Hepatocyte (in vitro differentiated cells): ENCODE data around the gene AGBL2. TPM values are rescaled to one million over a fixed set of nuclear protein-coding genes. Genes with fewer than 3 reads are reported as not detected.
"Not testable (repeated sequence)": the region's sequence is repeated elsewhere in the genome, so short reads cannot be mapped to it uniquely, and the experiment has no call there.

Source experiments
- DNase-seq: peaks from one replicate; pipeline ENCODE4 v3.0.0-alpha.2; 2016; ENCODE audit warnings: low spot score
- H2AFZ ChIP-seq: fragments of 200-600 bp; sonication (generic); 2 replicates; pipeline ENCODE4 v1.6.0; 2016; ENCODE audit warnings: antibody characterized with exemption, mild to moderate bottlenecking
- H3K27ac ChIP-seq: fragments of 200-600 bp; sonication (generic); 2 replicates; pipeline ENCODE4 v1.5.1; 2016; ENCODE audit warnings: mild to moderate bottlenecking
- H3K27me3 ChIP-seq: fragments of 200-600 bp; sonication (generic); 2 replicates; pipeline ENCODE4 v1.6.1; 2016
- H3K36me3 ChIP-seq: fragments of 200-600 bp; sonication (generic); replicated peaks from 2 replicates; pipeline ENCODE4 v1.5.1; 2016; ENCODE audit warnings: low read depth; ENCODE audit not compliant: insufficient read depth
- H3K4me1 ChIP-seq: fragments of 200-600 bp; sonication (generic); 2 replicates; pipeline ENCODE4 v1.5.1; 2016; ENCODE audit warnings: mild to moderate bottlenecking, moderate library complexity; ENCODE audit not compliant: insufficient read depth
- H3K4me2 ChIP-seq: fragments of 200-600 bp; sonication (generic); 2 replicates; pipeline ENCODE4 v1.6.0; 2016
- H3K4me3 ChIP-seq: fragments of 200-600 bp; sonication (generic); 2 replicates; pipeline ENCODE4 v1.5.1; 2016; ENCODE audit warnings: mild to moderate bottlenecking
- H3K79me2 ChIP-seq: fragments of 200-600 bp; sonication (generic); 2 replicates; pipeline ENCODE4 v1.6.0; 2017; ENCODE audit warnings: mild to moderate bottlenecking
- H3K9me2 ChIP-seq: fragments of 200-600 bp; sonication (generic); replicated peaks from 2 replicates; pipeline ENCODE4 v1.6.0; 2017; ENCODE audit warnings: mild to moderate bottlenecking; ENCODE audit not compliant: insufficient read depth
- H3K9me3 ChIP-seq: fragments of 200-600 bp; sonication (generic); 2 replicates; pipeline ENCODE4 v1.5.1; 2016; ENCODE audit warnings: low read depth, mild to moderate bottlenecking
- H4K20me1 ChIP-seq: fragments of 200-600 bp; sonication (generic); 2 replicates; pipeline ENCODE4 v1.6.0; 2016; ENCODE audit warnings: mild to moderate bottlenecking; ENCODE audit not compliant: insufficient read depth, poor library complexity, severe bottlenecking
- CTCF ChIP-seq: fragments of 200-600 bp; sonication (generic); IDR thresholded peaks from 2 replicates; pipeline ENCODE4 v1.5.1; 2016; ENCODE audit warnings: antibody characterized with exemption, mild to moderate bottlenecking; ENCODE audit not compliant: poor library complexity
- EZH2 ChIP-seq: fragments of 200-600 bp; sonication (generic); IDR thresholded peaks from 2 replicates; pipeline ENCODE4 v1.6.1; 2016; ENCODE audit warnings: antibody characterized with exemption, mild to moderate bottlenecking, borderline replicate concordance
- EZH2phosphoT487 ChIP-seq: fragments of 200-600 bp; sonication (generic); IDR thresholded peaks from one replicate; pipeline ENCODE4 v1.6.1; 2018; ENCODE audit warnings: antibody characterized with exemption, mild to moderate bottlenecking, low read depth, moderate library complexity; ENCODE audit not compliant: unreplicated experiment, severe bottlenecking
- WGBS: methylation state at CpG from one replicate; pipeline ENCODE4 v1.1.6; 2016; ENCODE audit warnings: low lambda C conversion rate; ENCODE audit errors: missing lambda C conversion rate; 5-methylcytosine and 5-hydroxymethylcytosine counted together
- polyA plus RNA-seq: library from polyadenylated mRNA; unstranded; fragments of >200 nt; fragmentation: Nextera tagmentation; extraction: Ambion mirVana; gene quantifications from 2 replicates; pipeline ENCODE4 v1.2.1, GENCODE V29; 2016
- total RNA-seq: library from RNA; depleted of rRNA; stranded (reverse); fragments of >200 nt; gene quantifications from 2 replicates; pipeline ENCODE4 v1.2.3, GENCODE V29; 2014

Gene AGBL2
- total and polyA plus RNA-seq, 2 experiments from 2014 or later = 2.0 to 2.3 TPM

DNA sequence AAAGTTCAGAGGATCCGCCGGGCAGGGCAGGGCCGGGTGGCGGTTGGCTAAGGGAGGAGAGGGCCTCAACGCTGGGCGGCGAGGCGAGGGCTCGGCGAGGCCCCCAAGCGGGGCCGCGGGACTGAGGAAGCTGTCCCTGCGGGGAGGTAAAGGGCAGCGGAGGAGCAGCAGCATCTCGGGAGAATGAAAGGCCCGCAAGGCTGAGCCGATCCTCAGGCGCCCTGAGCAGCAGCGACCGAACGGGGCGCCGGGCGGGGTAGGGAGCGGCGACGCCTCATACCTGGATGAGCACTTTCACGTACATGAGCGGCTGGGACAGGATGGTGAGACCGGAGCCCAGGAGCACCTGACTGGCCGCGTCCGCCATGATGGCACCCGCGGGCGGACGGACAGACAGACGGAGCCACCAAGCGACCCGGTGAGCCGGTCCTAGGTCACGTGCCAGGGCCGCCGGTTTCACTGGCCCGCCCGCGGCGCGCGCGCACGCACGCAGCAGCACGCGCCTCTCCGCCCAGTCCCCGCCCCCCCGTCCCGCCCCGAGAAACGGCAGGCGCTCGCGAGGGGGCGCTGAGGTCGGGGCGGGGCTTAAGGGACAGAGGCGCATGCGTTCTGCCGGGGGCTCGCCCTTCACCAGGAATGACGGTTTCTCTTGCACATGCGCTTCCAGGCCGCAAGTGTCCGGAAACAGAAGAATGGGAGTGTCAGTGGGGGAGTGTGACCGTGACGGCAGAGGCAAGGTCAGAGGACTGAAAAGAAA is 72.9 kb downstream of the AGBL2 start, which contains the start of gene MTCH2:
TSS of gene MTCH2 (minus strand) at position 461 of the 757 bp plus-strand sequence. CDS start at position 367, 94 bp downstream.
- Histone ChIP-seq H3K27ac (peak within 1 kb of the TSS; percentile 96), H3K9me3 (no peaks in the 10 kb centered on the region), H3K79me2 (peaks cover 31% of the 10 kb centered on the region), H3K27me3 (no peaks in the 10 kb centered on the region), H3K4me1 (peaks cover 9% of the 10 kb centered on the region), H4K20me1 (no peaks in the 10 kb centered on the region), H3K9me2 (no peaks in the 10 kb centered on the region), H3K4me2 (peak within 1 kb of the TSS; percentile 87), H3K36me3 (no peaks in the 10 kb centered on the region), H3K4me3 (peak within 1 kb of the TSS; percentile 41), H2AFZ (peak within 1 kb of the TSS; percentile 62)
- DNase-seq = peak; percentile 98
- 1% methylated on average over 42 of the region's 78 CpGs for WGBS
- TF ChIP-seq EZH2phosphoT487 (no peak), EZH2 (no peak), CTCF (peak; percentile 26)

DNA sequence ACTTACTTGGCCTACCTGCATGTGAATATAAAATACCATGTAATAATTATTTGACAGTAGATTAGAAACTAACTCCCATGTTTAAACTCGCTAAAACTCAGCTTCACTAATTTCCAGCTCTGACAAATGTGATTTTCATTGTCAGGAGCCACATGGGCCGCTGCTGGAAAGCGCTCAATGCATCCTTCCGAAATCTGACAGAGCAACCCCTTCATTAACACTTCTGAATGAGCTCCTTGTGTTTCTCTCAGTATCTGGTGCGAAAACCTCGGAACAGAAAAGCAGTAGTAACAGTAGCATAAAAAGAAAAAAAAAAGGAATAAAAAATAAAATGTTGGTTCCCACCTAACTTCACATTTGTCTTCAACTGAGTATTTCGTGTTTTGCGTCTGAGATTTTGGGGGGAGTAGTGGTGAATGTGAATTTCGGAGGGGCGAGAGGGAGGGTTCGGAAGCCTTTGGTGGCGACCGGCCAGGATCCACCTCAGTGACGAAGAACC is 73.5 kb downstream of the AGBL2 start:
- Histone ChIP-seq H3K79me2 (peaks cover 31% of the 10 kb centered on the region), H3K9me2 (no peaks in the 10 kb centered on the region), H3K27me3 (no peaks in the 10 kb centered on the region), H3K27ac (peak overlapping the region; percentile 96), H3K4me1 (peaks cover 9% of the 10 kb centered on the region), H3K36me3 (no peaks in the 10 kb centered on the region), H3K4me2 (peak overlapping the region; percentile 87), H3K9me3 (no peaks in the 10 kb centered on the region), H3K4me3 (peak overlapping the region; percentile 41), H2AFZ (peak overlapping the region; percentile 62), H4K20me1 (no peaks in the 10 kb centered on the region)
- 4% methylated on average over 14 of the region's 14 CpGs for WGBS
- no peak for TF ChIP-seq CTCF
- TF ChIP-seq EZH2 = no peak
- TF ChIP-seq EZH2phosphoT487 = no peak
- DNase-seq = no peak

GRCh38 chr11:47640506-47640905 is 74.7 kb downstream of the AGBL2 start:
- 98% methylated on average over 6 of the region's 6 CpGs for WGBS
- H4K20me1 ChIP-seq, H3K27ac ChIP-seq, H3K9me3 ChIP-seq, H3K36me3 ChIP-seq, H3K4me1 ChIP-seq, H3K27me3 ChIP-seq, H3K9me2 ChIP-seq, H3K4me3 ChIP-seq, H2AFZ ChIP-seq, DNase-seq: not testable (repeated sequence)
- Histone ChIP-seq H3K79me2 (peaks cover 31% of the 10 kb centered on the region), H3K4me2 (peak overlapping the region; percentile 87)

- not testable (repeated sequence) for H3K27ac ChIP-seq, H4K20me1 ChIP-seq, H3K4me1 ChIP-seq, H2AFZ ChIP-seq, H3K9me3 ChIP-seq, H3K36me3 ChIP-seq, DNase-seq, H3K4me3 ChIP-seq, H3K27me3 ChIP-seq, H3K4me2 ChIP-seq, H3K9me2 ChIP-seq
- H3K79me2 ChIP-seq = peaks cover 25% of the 10 kb centered on the region
- whole genome bisulfite sequencing = 98% methylated on average over 11 of the region's 11 CpGs
Observed at GRCh38 chr11:47636331-47636730, 78.8 kb downstream of the AGBL2 start.
